ENCODE measurements around the gene IL19.
"Not testable (repeated sequence)": the region's sequence is repeated elsewhere in the genome, so short reads cannot be mapped to it uniquely, and the experiment has no call there.

The IL19 gene

GRCh38 chr1:206833106-206833680 lies 62.6 kb downstream of the IL19 start:
- no peak for DNase-seq (ENCODE audit: low read depth)

GRCh38 chr1:206833801-206834200 lies 63.2 kb downstream of the IL19 start:
- no peak for DNase-seq (ENCODE audit: low read depth)

GRCh38 chr1:206834217-206834616 lies 63.6 kb downstream of the IL19 start:
- no peak for DNase-seq (ENCODE audit: low read depth)

- no peak for DNase-seq (ENCODE audit: low read depth)
Observed at GRCh38 chr1:206834711-206835110, 64.1 kb downstream of the IL19 start.

- DNase-seq (ENCODE audit: low read depth): no peak
Observed at GRCh38 chr1:206835186-206835585, 64.6 kb downstream of the IL19 start.

GRCh38 chr1:206836111-206836510 lies 65.5 kb downstream of the IL19 start:
- no peak for DNase-seq (ENCODE audit: low read depth)

GRCh38 chr1:206839006-206839560 lies 68.5 kb downstream of the IL19 start:
- DNase-seq (ENCODE audit: low read depth): no peak

- DNase-seq (ENCODE audit: low read depth): no peak
Observed at GRCh38 chr1:206839857-206840256, 69.3 kb downstream of the IL19 start.

GRCh38 chr1:206841609-206842323 lies 71.2 kb downstream of the IL19 start:
- no peak for DNase-seq (ENCODE audit: low read depth)

GRCh38 chr1:206842854-206843253 lies 72.3 kb downstream of the IL19 start:
- DNase-seq (ENCODE audit: low read depth): no peak

GRCh38 chr1:206843626-206844025 lies 73.1 kb downstream of the IL19 start:
- DNase-seq (ENCODE audit: low read depth): no peak

GRCh38 chr1:206846487-206846886 lies 75.9 kb downstream of the IL19 start:
- no peak for DNase-seq (ENCODE audit: low read depth)

GRCh38 chr1:206847337-206847834 lies 76.8 kb downstream of the IL19 start:
- DNase-seq (ENCODE audit: low read depth): no peak

- DNase-seq (ENCODE audit: low read depth): no peak
Observed at GRCh38 chr1:206847946-206848345, 77.4 kb downstream of the IL19 start.

- DNase-seq (ENCODE audit: low read depth): no peak
Observed at GRCh38 chr1:206850401-206850800, 79.8 kb downstream of the IL19 start.

GRCh38 chr1:206851341-206852010 lies 80.9 kb downstream of the IL19 start:
- no peak for DNase-seq (ENCODE audit: low read depth)

GRCh38 chr1:206852662-206853061 lies 82.1 kb downstream of the IL19 start:
- not testable (repeated sequence) for DNase-seq (ENCODE audit: low read depth)

- not testable (repeated sequence) for DNase-seq (ENCODE audit: low read depth)
Observed at GRCh38 chr1:206853696-206854095, 83.1 kb downstream of the IL19 start.

GRCh38 chr1:206854401-206855129 lies 84.0 kb downstream of the IL19 start:
- DNase-seq (ENCODE audit: low read depth): no peak

- no peak for DNase-seq (ENCODE audit: low read depth)
Observed at GRCh38 chr1:206855859-206856258, 85.3 kb downstream of the IL19 start.

GRCh38 chr1:206856674-206857464 lies 86.3 kb downstream of the IL19 start:
- DNase-seq (ENCODE audit: low read depth): no peak

Measured in T-helper 22 cell (primary cell).